Coronary artery (tissue), 2 donors: ENCODE results near the gene TBC1D8.
A peak's percentile ranks its signal among the peaks of the same experiment; 100 is the strongest.

ENCODE experiments used
- DNase-seq: peaks from one replicate; pipeline ENCODE4 v3.0.0-alpha.2; 2017; ENCODE audit warnings: low spot score
- H3K27ac ChIP-seq, 2 donors: fragments of 200-600 bp; sonication (generic); one replicate each; pipeline ENCODE4 v1.5.1; 2016 to 2019
- H3K4me3 ChIP-seq: fragments of 200-600 bp; sonication (generic); 2 replicates; pipeline ENCODE4 v1.5.1; 2016; ENCODE audit warnings: mild to moderate bottlenecking, moderate library complexity
- CTCF ChIP-seq: fragments of 200-600 bp; sonication (generic); IDR thresholded peaks from one replicate; pipeline ENCODE4 v1.5.1; 2019; ENCODE audit warnings: antibody characterized with exemption

Gene TBC1D8

GRCh38 chr2:101125374-101125773, 25.8 kb downstream of the TBC1D8 start:
- no peak for TF ChIP-seq CTCF
- no peak for DNase-seq
- H3K27ac ChIP-seq = peak overlapping the region; percentile 1 to 82
- H3K4me3 ChIP-seq = no peak overlapping the region

GRCh38 chr2:101124643-101125366, 26.4 kb downstream of the TBC1D8 start:
- peak; percentile 83 for DNase-seq
- Histone ChIP-seq H3K4me3 (peak overlapping the region; percentile 32), H3K27ac (peak overlapping the region; percentile 1 to 82)
- no peak for TF ChIP-seq CTCF

- H3K4me3 ChIP-seq = peak overlapping the region; percentile 32
These were observed 27.2 kb downstream of the TBC1D8 start for GRCh38 chr2:101123795-101124471.

GRCh38 chr2:101121174-101121573, 30.0 kb downstream of the TBC1D8 start:
- peak overlapping the region; percentile 28 to 70 for H3K27ac ChIP-seq
- DNase-seq = no peak
- no peak for TF ChIP-seq CTCF
- no peak overlapping the region for H3K4me3 ChIP-seq

More at GRCh38 chr2:101123795-101124471, 27.2 kb downstream of the TBC1D8 start:
- DNase-seq = no peak
- H3K27ac ChIP-seq = peak overlapping the region; percentile 1 to 82
- TF ChIP-seq CTCF = no peak

- H3K4me3 ChIP-seq = peak overlapping the region; percentile 13
- DNase-seq = peak; percentile 91
- no peak for TF ChIP-seq CTCF
- peak overlapping the region; percentile 61 to 78 for H3K27ac ChIP-seq
These were observed 30.8 kb downstream of the TBC1D8 start for GRCh38 chr2:101120124-101120996.

- no peak for TF ChIP-seq CTCF
- peak overlapping the region; percentile 18 to 78 for H3K27ac ChIP-seq
- no peak for DNase-seq
These were observed 31.8 kb downstream of the TBC1D8 start for GRCh38 chr2:101119431-101119830.

More at GRCh38 chr2:101119431-101119830, 31.8 kb downstream of the TBC1D8 start:
- no peak overlapping the region for H3K4me3 ChIP-seq
